ENCODE results near the gene ST14. TPM values are rescaled to one million over a fixed set of nuclear protein-coding genes. Genes with fewer than 3 reads are reported as not detected.

The ST14 gene
- total RNA-seq, 1 donor from 2014 or later, result 1.4 TPM

DNA sequence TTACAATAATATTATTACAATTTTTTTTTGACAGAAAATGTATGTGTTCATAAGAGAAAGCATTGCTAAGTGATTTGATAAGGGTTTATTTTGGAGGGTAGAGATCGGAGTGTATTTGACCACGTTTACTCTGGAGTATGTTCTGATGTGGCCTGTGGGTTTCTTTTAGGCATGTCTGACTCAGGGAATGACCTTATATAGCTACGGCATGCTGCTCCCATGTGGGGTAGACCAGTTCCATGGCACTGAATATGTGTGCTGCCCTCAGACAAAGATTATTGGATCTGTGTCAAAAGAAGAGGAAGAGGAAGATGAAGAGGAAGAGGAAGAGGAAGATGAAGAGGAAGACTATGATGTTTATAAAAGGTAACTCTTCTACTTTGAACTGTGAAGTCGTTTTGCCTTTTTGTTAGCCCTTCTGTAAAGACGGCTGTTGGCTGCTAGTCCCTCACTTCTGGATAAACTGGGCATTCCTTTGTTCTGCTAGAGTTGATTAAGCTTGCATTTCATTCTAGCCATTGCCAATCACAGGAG, 38.1 kb upstream of the ST14 start:
- H3K4me3 Mint-ChIP-seq, result no peak overlapping the region
- Histone ChIP-seq H3K27me3 (no peaks in the 10 kb centered on the region), H3K4me2 (no peak overlapping the region), H3K4me1 (no peaks in the 10 kb centered on the region), H3K79me2 (ENCODE audit: low read depth) (peaks cover 58% of the 10 kb centered on the region), H3K9me3 (ENCODE audit: low read depth) (no peaks in the 10 kb centered on the region), H3K36me3 (no peaks in the 10 kb centered on the region), H3K4me3 (no peak overlapping the region), H2AFZ (replicated peaks) (no peak overlapping the region), H4K20me1 (ENCODE audit: low read depth) (peaks cover 22% of the 10 kb centered on the region), H3K9ac (no peak overlapping the region), H3K27ac (no peak overlapping the region), H3F3A (ENCODE audit: low read depth) (no peaks in the 10 kb centered on the region)
- DNase-seq (ENCODE audit: low spot score), result no peak
- peaks cover 2% of the 10 kb centered on the region for H3K27me3 Mint-ChIP-seq (ENCODE audit: insufficient read depth, low read depth)
- peaks cover 41% of the 10 kb centered on the region for H3K36me3 Mint-ChIP-seq
- no peak overlapping the region for H3K27ac Mint-ChIP-seq
- TF ChIP-seq EZH2phosphoT487 (IDR thresholded peaks at IDR 0.05) (no peak), EZH2 (IDR thresholded peaks at IDR 0.05) (no peak)
- TF ChIP-seq, protein P1, sequence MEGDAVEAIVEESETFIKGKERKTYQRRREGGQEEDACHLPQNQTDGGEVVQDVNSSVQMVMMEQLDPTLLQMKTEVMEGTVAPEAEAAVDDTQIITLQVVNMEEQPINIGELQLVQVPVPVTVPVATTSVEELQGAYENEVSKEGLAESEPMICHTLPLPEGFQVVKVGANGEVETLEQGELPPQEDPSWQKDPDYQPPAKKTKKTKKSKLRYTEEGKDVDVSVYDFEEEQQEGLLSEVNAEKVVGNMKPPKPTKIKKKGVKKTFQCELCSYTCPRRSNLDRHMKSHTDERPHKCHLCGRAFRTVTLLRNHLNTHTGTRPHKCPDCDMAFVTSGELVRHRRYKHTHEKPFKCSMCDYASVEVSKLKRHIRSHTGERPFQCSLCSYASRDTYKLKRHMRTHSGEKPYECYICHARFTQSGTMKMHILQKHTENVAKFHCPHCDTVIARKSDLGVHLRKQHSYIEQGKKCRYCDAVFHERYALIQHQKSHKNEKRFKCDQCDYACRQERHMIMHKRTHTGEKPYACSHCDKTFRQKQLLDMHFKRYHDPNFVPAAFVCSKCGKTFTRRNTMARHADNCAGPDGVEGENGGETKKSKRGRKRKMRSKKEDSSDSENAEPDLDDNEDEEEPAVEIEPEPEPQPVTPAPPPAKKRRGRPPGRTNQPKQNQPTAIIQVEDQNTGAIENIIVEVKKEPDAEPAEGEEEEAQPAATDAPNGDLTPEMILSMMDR (IDR thresholded peaks at IDR 0.05), result no peak
- no peaks in the 10 kb centered on the region for H3K4me1 Mint-ChIP-seq
- no peaks in the 10 kb centered on the region for H3K9me3 Mint-ChIP-seq

DNA sequence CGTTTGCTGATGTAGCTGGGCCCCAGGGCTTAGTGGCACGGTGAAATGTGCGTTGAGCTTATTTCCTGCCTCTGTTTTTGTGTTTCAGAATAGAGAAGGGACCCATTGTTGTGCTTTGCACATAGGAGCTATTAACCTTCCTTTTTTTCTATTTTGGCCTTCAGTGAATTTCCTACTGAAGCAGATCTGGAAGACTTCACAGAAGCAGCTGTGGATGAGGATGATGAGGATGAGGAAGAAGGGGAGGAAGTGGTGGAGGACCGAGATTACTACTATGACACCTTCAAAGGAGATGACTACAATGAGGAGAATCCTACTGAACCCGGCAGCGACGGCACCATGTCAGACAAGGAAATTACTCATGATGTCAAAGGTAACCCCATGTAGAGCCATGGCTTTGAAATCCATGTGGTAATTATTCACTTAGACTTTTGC, 37.4 kb upstream of the ST14 start:
- TF ChIP-seq, protein P1 (IDR thresholded peaks at IDR 0.05), result no peak
- no peak for TF ChIP-seq EZH2phosphoT487 (IDR thresholded peaks at IDR 0.05)
- TF ChIP-seq EZH2 (IDR thresholded peaks at IDR 0.05), result no peak
- no peak overlapping the region for H3K4me3 ChIP-seq
- no peaks in the 10 kb centered on the region for H3K36me3 ChIP-seq
- no peaks in the 10 kb centered on the region for H3K9me3 ChIP-seq (ENCODE audit: low read depth)
- Mint-ChIP-seq H3K27me3 (ENCODE audit: insufficient read depth, low read depth) (peaks cover 2% of the 10 kb centered on the region), H3K27ac (no peak overlapping the region), H3K36me3 (peaks cover 41% of the 10 kb centered on the region), H3K4me3 (no peak overlapping the region), H3K4me1 (no peaks in the 10 kb centered on the region), H3K9me3 (no peaks in the 10 kb centered on the region)
- H4K20me1 ChIP-seq (ENCODE audit: low read depth), result peaks cover 22% of the 10 kb centered on the region
- H3K27ac ChIP-seq, result no peak overlapping the region
- no peak overlapping the region for H2AFZ ChIP-seq (replicated peaks)
- H3K9ac ChIP-seq, result no peak overlapping the region
- no peaks in the 10 kb centered on the region for H3K27me3 ChIP-seq
- H3F3A ChIP-seq (ENCODE audit: low read depth), result no peaks in the 10 kb centered on the region
- H3K4me2 ChIP-seq, result no peak overlapping the region
- DNase-seq (ENCODE audit: low spot score), result no peak
- H3K79me2 ChIP-seq (ENCODE audit: low read depth), result peaks cover 52% of the 10 kb centered on the region
- H3K4me1 ChIP-seq, result no peaks in the 10 kb centered on the region

DNA sequence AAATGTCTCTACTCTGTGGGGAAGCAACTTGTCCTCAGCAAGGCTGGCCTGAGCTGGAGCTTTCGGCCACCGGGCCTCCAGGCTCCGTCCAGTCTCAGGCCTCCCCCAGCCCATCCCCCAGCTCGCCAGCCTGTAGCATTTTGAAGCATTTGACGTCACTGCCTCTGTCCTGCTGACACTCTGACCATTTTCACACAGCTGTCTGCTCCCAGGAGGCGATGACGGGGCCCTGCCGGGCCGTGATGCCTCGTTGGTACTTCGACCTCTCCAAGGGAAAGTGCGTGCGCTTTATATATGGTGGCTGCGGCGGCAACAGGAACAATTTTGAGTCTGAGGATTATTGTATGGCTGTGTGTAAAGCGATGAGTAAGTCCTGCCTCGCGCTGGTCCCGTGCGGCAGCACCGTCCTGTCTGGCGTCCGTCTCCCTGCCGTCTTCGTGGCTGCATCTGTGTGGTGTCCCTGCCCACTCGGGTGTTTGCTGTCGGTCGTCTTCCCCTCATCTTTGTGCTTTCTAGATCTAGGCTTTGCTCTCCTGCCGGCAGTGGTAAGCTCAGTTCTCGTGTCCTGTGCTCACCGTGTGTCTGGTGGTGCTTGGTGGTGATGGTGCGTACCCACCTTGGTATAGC, 36.1 kb upstream of the ST14 start:
- Histone ChIP-seq H3F3A (ENCODE audit: low read depth) (no peaks in the 10 kb centered on the region), H3K9ac (no peak overlapping the region), H4K20me1 (ENCODE audit: low read depth) (peaks cover 9% of the 10 kb centered on the region), H3K9me3 (ENCODE audit: low read depth) (no peaks in the 10 kb centered on the region), H3K79me2 (ENCODE audit: low read depth) (peaks cover 38% of the 10 kb centered on the region), H3K4me3 (no peak overlapping the region), H3K27me3 (no peaks in the 10 kb centered on the region), H3K36me3 (no peaks in the 10 kb centered on the region), H3K4me1 (no peaks in the 10 kb centered on the region), H3K27ac (no peak overlapping the region), H2AFZ (replicated peaks) (no peak overlapping the region), H3K4me2 (no peak overlapping the region)
- H3K4me1 Mint-ChIP-seq, result no peaks in the 10 kb centered on the region
- H3K27ac Mint-ChIP-seq, result no peak overlapping the region
- peaks cover 45% of the 10 kb centered on the region for H3K36me3 Mint-ChIP-seq
- H3K9me3 Mint-ChIP-seq, result no peaks in the 10 kb centered on the region
- no peak for DNase-seq (ENCODE audit: low spot score)
- peaks cover 2% of the 10 kb centered on the region for H3K27me3 Mint-ChIP-seq (ENCODE audit: insufficient read depth, low read depth)
- TF ChIP-seq EZH2phosphoT487 (IDR thresholded peaks at IDR 0.05) (no peak), EZH2 (IDR thresholded peaks at IDR 0.05) (no peak)
- TF ChIP-seq, protein P1 (IDR thresholded peaks at IDR 0.05), result no peak
- no peak overlapping the region for H3K4me3 Mint-ChIP-seq
